B cell (primary cell): Measurements from ENCODE around the gene IQSEC3.

ENCODE experiments used
- EZH2 ChIP-seq: IDR thresholded peaks from 2 replicates; pipeline ENCODE4 v1.6.1; 2012; ENCODE audit warnings: borderline replicate concordance, low read depth, mild to moderate bottlenecking, moderate library complexity, low read length; ENCODE audit not compliant: insufficient read depth, poor library complexity, severe bottlenecking
- TF ChIP-seq, protein P1 (sequence below): fragments of 200-600 bp; IDR thresholded peaks from one replicate; pipeline ENCODE4 v1.8.0; 2022; ENCODE audit warnings: antibody characterized with exemption, mild to moderate bottlenecking

DNA sequence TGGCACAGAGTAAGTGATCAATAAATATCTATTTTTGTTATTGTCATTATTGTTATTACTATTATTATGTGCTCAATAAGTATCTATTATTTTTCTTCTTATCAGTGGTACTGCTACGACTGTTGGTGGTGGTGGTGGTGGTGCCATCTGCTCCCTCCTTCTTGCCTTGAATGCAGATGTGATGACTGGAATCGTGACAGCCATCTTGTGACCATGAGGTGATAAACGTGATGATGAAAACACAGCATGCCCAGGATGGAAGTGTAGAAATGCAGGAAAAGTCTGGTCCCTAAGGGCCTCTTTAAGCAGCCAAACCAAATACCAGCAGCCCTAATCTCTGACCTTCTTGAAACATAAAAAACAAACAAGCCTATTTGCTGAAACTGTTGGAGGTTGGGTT, 125.0 kb downstream of the IQSEC3 start:
- TF ChIP-seq, protein P1, sequence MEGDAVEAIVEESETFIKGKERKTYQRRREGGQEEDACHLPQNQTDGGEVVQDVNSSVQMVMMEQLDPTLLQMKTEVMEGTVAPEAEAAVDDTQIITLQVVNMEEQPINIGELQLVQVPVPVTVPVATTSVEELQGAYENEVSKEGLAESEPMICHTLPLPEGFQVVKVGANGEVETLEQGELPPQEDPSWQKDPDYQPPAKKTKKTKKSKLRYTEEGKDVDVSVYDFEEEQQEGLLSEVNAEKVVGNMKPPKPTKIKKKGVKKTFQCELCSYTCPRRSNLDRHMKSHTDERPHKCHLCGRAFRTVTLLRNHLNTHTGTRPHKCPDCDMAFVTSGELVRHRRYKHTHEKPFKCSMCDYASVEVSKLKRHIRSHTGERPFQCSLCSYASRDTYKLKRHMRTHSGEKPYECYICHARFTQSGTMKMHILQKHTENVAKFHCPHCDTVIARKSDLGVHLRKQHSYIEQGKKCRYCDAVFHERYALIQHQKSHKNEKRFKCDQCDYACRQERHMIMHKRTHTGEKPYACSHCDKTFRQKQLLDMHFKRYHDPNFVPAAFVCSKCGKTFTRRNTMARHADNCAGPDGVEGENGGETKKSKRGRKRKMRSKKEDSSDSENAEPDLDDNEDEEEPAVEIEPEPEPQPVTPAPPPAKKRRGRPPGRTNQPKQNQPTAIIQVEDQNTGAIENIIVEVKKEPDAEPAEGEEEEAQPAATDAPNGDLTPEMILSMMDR, result no peak
- TF ChIP-seq EZH2, result no peak
